ENCODE results near the gene FAM43B.

The FAM43B gene

DNA sequence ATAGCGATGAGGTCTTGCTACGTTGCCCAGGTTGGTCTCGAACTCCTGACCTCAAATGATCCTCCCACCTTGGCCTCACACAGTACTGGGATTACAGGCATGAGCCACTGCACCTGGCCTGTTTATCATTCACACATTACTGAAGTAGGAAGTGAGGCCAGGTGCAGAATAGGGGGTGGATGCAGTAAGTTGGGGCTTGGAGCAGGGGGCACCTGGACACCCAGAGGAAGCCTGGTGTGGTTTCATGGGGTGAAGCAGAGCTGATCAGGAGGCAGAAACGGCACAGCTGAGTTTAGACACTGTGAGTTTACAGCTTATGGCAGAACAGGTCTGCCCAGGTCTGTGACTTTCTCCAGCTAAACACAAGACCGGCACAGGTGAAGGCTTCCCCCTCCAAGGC is 41.4 kb downstream of the FAM43B start:
- no peak for DNase-seq

DNA sequence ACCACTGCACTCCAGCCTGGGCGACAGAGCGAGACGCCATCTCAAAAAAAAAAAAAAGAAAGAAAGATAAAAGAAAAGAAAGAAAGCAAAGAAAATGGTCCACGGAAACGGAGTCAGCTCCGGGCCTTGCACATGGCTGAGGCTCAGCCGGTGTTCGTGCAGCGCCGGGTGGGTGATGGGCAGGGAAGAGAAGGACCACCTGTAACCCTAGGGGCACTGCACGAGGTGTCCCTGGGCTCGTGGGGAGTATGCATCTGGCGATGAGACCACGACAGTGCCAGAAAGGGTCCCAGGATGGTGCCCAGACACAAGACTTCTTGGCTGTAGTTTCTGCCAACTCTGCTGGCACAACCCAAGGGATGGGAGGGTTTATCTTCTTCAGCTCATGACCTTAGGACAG is 42.4 kb downstream of the FAM43B start:
- no peak for DNase-seq

DNA sequence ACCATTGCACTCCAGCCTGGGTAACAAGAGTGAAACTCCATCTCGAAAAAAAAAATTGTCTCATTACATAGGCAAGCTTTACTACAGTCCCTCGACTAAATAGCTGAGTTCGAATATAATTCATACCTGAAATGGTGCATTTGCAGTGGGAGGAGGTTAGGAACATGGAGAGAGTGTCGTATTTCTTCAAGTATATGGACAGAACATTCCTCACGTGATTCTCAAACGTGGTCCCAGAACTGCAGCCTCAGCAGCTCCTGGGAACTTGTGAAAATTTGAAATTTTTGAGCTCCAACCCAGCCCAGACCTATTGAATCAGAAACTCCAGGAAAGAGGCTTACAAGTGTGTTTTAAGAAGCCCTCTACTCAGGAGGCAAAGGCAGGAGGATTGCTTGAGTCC is 43.7 kb downstream of the FAM43B start:
- no peak for DNase-seq

DNA sequence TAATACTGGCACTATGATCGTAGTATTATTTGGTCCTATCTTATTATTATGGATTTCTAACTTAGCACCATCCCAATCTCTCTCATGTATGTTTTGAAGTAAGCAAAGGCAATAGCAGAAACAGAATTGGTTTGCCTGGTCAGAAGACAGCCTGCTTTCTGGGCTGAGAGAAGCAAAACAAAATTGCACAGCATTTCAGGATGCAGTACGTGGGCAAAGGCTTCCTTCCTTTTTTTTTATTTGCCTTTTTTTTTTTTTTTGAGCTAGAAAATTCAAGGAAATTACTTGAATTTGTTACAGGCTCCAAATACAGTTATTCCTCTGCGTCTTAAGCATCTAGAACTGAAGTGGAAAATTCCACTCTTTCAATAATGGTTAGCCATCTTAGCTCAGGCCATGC is 45.3 kb downstream of the FAM43B start:
- no peak for DNase-seq

DNA sequence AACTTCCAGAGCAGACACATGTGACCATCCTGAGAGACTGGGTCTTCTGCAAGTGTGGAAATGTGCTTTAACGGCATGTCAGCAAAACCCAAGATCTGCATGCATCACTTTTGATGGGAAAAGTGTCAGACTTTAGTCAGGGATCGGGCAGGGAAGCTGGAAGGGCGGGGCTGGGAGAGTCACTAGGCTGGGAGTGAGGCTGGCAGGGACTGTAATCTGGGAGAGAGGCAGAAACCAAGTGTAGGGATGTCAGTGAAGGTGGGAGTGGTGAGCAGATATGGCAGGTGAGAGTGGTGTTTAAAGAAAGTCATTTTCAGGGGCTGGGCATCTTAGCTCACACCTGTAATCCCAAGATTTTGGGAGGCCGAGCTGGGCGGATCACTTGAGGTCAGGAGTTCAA is 47.8 kb downstream of the FAM43B start:
- DNase-seq: no peak

DNA sequence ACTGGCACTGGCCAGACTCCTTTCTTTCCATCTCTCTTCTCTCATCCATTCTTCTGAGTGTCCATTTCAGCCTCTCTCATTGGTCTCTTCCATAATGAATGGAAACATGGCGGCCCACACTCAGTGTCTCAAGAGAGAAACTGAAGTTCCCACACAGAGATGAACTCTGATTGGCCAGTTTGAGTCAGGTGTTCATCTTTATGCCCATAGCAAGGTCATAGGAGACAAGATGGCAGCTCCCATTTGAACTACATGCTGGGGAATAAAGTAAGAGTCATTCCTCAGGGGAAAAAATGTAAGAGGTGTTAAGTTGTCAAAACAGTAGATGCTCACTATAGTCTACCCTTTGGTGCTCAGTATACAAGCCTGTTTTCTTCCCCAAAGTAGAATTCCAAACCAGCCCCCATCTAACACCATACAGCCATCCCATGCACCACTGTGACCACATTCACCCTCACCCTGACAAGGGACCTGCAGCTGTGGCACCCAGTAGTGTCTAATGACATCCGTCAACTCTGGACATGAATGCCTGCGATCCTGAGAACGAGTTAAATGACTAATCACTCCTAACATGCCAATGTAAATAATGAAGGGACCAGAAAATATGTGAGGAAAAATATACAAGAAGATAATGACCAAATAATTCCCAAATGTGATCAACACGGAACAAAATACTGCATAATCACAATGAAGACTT is 48.9 kb downstream of the FAM43B start:
- DNase-seq: no peak

DNA sequence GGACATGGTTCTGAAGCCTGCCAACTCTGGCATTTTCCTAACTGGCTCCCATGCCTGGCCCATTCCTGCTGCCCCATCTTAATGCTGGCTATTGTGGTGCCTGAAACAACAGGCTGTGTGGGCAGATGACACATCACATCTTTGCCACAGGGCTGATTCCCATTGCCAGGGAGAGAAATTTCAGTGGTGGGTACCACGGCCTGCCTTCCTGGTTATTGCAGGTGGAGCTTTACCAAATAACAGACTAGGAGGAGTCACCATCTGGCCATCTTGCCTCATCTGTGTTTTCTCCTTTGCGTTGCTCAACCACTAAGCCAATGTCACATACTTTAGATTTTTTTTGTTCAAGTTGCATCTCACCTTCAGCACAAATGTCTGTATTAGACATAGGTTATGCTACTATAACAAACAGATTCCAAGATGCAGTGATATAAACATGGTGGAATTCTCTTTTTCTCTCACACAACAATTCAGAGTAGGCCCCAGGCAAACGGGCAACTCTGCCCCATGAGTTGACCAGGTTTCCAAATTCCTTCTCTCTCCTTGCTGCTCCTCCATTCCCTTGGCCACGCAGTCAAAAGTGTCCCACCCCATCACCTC is 50.6 kb downstream of the FAM43B start:
- no peak for DNase-seq

DNA sequence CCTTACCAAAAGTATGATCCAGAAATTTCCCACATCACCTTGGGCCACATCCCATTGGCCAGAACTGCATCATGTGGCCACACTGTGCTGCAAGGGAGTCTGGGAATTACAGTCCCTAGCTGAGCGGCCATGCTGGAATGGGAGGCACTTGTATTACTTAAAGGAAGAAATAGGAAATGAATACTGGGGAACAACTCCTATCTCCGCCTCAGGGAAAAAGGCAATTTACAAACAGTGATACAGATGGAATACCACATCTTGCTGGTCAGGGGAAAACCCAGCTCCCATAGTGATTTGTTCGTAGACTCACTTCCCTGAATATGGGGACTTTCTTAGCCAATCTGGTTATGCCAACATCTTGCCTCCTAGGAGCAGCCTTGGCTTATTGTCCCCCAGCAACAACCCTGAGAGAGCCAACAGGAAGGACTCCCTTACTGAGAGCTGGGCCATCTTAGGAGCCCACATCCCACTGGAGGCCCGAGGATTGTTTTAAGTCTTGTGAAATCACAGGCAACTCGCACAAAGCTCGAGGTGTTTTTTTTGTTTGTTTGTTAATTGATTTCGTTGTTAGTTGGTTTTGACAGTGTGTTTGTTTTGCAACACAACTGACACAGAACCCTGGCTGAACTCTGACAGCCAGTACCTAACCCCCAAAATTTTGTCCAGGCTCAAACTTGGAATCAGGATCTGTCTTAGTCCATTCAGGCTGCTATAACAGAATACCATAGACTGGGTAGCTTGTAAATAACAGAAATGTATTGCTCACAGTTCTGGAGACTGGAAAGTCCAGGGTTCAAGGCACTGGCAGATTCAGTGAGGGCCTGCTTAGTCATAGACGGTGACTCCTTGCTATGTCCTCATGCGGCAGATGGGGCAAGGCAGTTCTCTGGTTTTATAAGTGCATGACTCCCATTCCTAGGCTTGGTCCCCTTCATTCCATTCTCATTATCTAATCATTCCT is 51.4 kb downstream of the FAM43B start:
- peak in 1 of 2 experiments; percentile 29 for DNase-seq

Measured in SW 1271 (cell line).